ENCODE results near the gene EPB41L2.

EPB41L2 gene

DNA sequence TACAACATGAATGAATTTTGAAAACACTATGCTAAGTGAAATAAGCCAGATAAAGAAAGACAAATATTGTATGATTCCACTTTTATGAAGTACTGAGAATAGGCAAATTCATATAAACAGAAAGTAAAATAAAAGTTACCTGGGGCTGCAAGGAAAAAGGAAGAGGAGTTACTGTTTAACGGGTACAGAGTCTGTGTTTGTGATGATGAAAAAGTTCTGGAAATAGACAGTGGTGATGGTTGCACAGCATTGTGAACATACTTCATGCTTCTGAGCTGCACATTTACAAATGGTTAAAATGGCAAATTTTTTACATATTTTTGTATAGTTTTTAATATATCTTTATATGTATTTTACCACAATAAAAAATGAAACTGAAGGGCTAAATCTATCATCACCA, 29.4 kb downstream of the EPB41L2 start:
- H3K27me3 ChIP-seq (ENCODE audit: control insufficient read depth, insufficient read depth, low read length), result no peaks in the 10 kb centered on the region
- H3K4me2 ChIP-seq (ENCODE audit: low read length), result no peak overlapping the region
- no peaks in the 10 kb centered on the region for H3K9me3 ChIP-seq (replicated peaks; ENCODE audit: low read length)
- H3K9ac ChIP-seq (ENCODE audit: low read depth, low read length), result no peak overlapping the region
- peaks cover 18% of the 10 kb centered on the region for H3K4me1 ChIP-seq (ENCODE audit: control insufficient read depth, insufficient read depth, low read length)
- H3K36me3 ChIP-seq (ENCODE audit: insufficient read depth, low read length), result no peaks in the 10 kb centered on the region
- H3K4me3 ChIP-seq (ENCODE audit: low read length), result no peak overlapping the region

DNA sequence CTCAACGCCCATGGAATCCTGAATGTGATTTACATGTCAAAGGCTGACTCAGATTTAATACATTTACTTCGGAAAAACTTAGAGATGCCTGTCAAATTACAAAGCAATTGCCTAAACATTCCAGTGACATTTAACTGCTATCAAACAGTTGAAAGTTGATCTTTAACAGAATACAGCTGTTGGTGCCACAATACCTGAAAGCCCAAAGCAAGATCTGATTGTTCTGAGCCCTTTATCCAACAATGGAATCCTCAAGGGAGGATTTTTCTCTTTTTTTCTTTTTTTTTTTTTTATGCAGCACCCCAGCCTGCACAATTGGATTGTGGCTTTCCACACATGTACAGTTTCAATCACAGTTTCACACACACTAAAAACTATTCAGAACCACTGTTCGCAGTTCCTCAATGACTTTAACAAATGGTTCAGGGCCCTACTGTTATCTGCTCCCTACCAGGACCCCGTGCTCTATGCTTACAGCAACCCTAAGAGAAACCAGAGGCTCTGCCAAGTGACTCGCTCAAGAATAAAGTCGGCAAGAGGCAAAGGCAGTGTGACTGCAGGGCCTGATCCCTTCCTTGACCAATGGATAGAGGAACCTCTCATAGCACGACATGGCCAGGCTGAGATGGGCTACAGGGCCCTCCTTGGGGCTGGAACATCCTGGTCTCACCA, 33.3 kb downstream of the EPB41L2 start:
- Histone ChIP-seq H3K9ac (ENCODE audit: low read depth, low read length) (no peak overlapping the region), H3K9me3 (replicated peaks; ENCODE audit: low read length) (no peaks in the 10 kb centered on the region), H3K27me3 (ENCODE audit: control insufficient read depth, insufficient read depth, low read length) (no peaks in the 10 kb centered on the region), H3K4me1 (ENCODE audit: control insufficient read depth, insufficient read depth, low read length) (peaks cover 10% of the 10 kb centered on the region), H3K36me3 (ENCODE audit: insufficient read depth, low read length) (no peaks in the 10 kb centered on the region), H3K4me3 (ENCODE audit: low read length) (peak overlapping the region; percentile 18), H3K4me2 (ENCODE audit: low read length) (peak overlapping the region; percentile 62)

DNA sequence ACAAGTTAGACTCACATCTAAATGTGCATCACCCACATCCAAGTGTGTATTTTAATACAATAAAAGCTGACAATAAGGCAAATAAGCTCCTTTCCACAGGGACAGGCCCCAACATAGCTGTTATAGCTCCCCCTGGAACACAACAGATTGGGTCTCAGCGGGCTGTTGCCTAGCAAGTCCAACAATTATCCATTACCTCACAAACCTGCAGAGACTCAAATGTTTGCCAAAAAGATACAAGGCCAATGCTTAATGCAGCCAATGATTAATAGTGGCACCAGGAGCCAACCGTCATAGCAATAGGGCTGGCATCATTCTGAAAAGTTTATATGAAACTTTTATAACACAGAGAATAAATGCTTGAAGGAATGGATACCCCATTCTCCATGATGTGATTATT, 35.7 kb downstream of the EPB41L2 start:
- H3K4me1 ChIP-seq (ENCODE audit: control insufficient read depth, insufficient read depth, low read length), result peaks cover 18% of the 10 kb centered on the region
- H3K4me2 ChIP-seq (ENCODE audit: low read length), result no peak overlapping the region
- H3K9ac ChIP-seq (ENCODE audit: low read depth, low read length), result no peak overlapping the region
- H3K27me3 ChIP-seq (ENCODE audit: control insufficient read depth, insufficient read depth, low read length), result no peaks in the 10 kb centered on the region
- no peak overlapping the region for H3K4me3 ChIP-seq (ENCODE audit: low read length)
- H3K36me3 ChIP-seq (ENCODE audit: insufficient read depth, low read length), result no peaks in the 10 kb centered on the region
- H3K9me3 ChIP-seq (replicated peaks; ENCODE audit: low read length), result no peaks in the 10 kb centered on the region

DNA sequence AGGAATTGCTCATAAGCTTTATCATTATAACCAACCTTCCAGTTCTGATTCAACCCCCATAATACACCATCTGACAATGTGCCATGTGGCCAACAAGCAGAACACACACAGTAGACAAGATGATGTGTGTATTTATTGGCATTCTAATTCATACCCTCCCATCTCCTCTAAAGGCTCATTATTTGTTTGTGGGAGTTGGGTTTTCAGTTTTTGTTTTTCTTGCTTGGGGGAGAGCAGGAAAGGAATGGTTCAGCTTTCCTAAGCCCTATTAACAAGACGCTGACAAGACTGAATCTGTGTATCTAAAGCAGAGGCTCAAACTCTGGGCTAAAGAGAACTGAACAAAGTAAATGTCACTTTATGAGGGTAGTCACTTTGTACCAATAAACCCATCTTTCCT, 36.8 kb downstream of the EPB41L2 start:
- no peaks in the 10 kb centered on the region for H3K9me3 ChIP-seq (replicated peaks; ENCODE audit: low read length)
- H3K9ac ChIP-seq (ENCODE audit: low read depth, low read length), result no peak overlapping the region
- H3K4me1 ChIP-seq (ENCODE audit: control insufficient read depth, insufficient read depth, low read length), result peaks cover 18% of the 10 kb centered on the region
- H3K4me3 ChIP-seq (ENCODE audit: low read length), result no peak overlapping the region
- no peaks in the 10 kb centered on the region for H3K36me3 ChIP-seq (ENCODE audit: insufficient read depth, low read length)
- H3K27me3 ChIP-seq (ENCODE audit: control insufficient read depth, insufficient read depth, low read length), result no peaks in the 10 kb centered on the region
- no peak overlapping the region for H3K4me2 ChIP-seq (ENCODE audit: low read length)

DNA sequence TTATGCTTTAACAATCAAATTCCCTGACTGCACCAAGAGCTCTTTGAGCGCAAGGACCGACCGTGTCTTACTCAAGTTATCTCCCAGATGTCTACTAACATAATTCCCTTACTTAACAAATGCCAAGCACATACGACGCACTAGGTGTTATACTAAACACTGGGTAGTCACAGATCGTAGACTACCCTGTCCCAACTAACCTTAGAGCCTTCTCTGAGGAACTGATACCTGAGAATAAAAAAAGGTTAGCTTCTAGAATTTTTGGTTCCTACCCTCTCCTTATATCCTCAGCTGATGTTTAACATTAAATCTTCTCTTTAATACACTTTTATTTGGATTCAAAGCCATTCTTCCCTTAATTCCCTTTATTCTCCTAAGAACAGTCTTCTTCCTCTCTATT, 38.5 kb downstream of the EPB41L2 start:
- H3K36me3 ChIP-seq (ENCODE audit: insufficient read depth, low read length), result no peaks in the 10 kb centered on the region
- no peak overlapping the region for H3K9ac ChIP-seq (ENCODE audit: low read depth, low read length)
- no peaks in the 10 kb centered on the region for H3K9me3 ChIP-seq (replicated peaks; ENCODE audit: low read length)
- H3K4me3 ChIP-seq (ENCODE audit: low read length), result no peak overlapping the region
- H3K4me2 ChIP-seq (ENCODE audit: low read length), result no peak overlapping the region
- H3K4me1 ChIP-seq (ENCODE audit: control insufficient read depth, insufficient read depth, low read length), result peaks cover 8% of the 10 kb centered on the region
- H3K27me3 ChIP-seq (ENCODE audit: control insufficient read depth, insufficient read depth, low read length), result no peaks in the 10 kb centered on the region

DNA sequence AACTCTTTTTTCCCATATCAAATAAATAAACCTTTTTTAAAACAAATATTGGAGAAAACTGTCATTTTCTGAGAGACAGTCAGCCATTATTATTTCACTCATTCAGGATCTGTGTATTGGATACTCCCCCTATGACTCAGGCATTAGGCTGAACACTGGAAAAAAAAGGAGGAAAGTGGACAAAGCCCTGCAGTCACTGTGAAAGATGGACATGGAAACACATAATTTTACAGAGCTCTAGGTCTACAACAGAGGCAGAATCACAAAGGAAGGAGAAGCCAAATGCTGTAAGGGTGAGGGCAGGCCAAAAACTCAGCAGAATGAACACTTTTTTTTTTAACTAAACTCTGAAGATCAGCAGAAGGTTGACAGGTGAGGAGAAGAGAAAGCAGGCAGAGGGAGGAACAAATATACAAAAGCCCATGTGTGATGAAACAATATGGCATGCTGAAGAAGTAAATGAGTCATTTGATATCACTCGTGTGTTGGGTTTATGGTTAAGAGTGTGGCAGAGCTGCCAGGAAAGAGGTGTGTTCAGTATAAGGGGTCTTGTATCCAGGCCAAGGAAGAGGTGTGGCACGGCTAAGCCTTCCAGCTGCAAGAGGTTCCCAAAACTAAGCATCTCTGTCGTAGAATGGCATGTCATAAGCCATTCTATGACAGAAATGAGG, 39.1 kb downstream of the EPB41L2 start:
- Histone ChIP-seq H3K27me3 (ENCODE audit: control insufficient read depth, insufficient read depth, low read length) (no peaks in the 10 kb centered on the region), H3K9me3 (replicated peaks; ENCODE audit: low read length) (no peaks in the 10 kb centered on the region), H3K4me1 (ENCODE audit: control insufficient read depth, insufficient read depth, low read length) (peaks cover 7% of the 10 kb centered on the region), H3K9ac (ENCODE audit: low read depth, low read length) (no peak overlapping the region), H3K4me2 (ENCODE audit: low read length) (peak overlapping the region; percentile 58), H3K4me3 (ENCODE audit: low read length) (no peak overlapping the region), H3K36me3 (ENCODE audit: insufficient read depth, low read length) (no peaks in the 10 kb centered on the region)

- Histone ChIP-seq H3K36me3 (ENCODE audit: insufficient read depth, low read length) (no peaks in the 10 kb centered on the region), H3K9ac (ENCODE audit: low read depth, low read length) (no peak overlapping the region), H3K4me2 (ENCODE audit: low read length) (no peak overlapping the region), H3K9me3 (replicated peaks; ENCODE audit: low read length) (no peaks in the 10 kb centered on the region), H3K4me3 (ENCODE audit: low read length) (no peak overlapping the region), H3K27me3 (ENCODE audit: control insufficient read depth, insufficient read depth, low read length) (no peaks in the 10 kb centered on the region), H3K4me1 (ENCODE audit: control insufficient read depth, insufficient read depth, low read length) (peaks cover 7% of the 10 kb centered on the region)
These were observed 40.4 kb downstream of the EPB41L2 start for GRCh38 chr6:131022691-131023090.

DNA sequence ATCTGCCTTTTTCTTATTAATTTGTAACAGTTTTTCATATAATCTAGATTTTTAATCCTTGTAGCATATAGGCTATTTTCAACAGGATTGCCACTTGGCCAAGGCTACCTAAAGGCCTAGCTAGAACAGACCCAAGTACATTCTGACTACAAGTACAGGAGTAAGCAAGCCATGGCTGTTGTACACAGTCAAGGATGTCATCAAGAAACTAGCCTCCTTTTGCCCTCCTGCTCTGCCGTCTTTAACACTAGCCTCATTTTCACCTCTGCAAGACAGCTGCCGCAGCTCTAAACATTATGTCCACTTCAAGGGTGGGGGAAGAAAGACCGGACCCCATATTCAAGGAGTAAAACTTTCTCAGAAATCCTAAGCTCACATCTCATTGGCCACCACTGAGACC, 45.1 kb downstream of the EPB41L2 start:
- Histone ChIP-seq H3K9ac (ENCODE audit: low read depth, low read length) (no peak overlapping the region), H3K9me3 (replicated peaks; ENCODE audit: low read length) (no peaks in the 10 kb centered on the region), H3K4me2 (ENCODE audit: low read length) (no peak overlapping the region), H3K36me3 (ENCODE audit: insufficient read depth, low read length) (no peaks in the 10 kb centered on the region), H3K27me3 (ENCODE audit: control insufficient read depth, insufficient read depth, low read length) (no peaks in the 10 kb centered on the region), H3K4me3 (ENCODE audit: low read length) (no peak overlapping the region), H3K4me1 (ENCODE audit: control insufficient read depth, insufficient read depth, low read length) (peaks cover 34% of the 10 kb centered on the region)

DNA sequence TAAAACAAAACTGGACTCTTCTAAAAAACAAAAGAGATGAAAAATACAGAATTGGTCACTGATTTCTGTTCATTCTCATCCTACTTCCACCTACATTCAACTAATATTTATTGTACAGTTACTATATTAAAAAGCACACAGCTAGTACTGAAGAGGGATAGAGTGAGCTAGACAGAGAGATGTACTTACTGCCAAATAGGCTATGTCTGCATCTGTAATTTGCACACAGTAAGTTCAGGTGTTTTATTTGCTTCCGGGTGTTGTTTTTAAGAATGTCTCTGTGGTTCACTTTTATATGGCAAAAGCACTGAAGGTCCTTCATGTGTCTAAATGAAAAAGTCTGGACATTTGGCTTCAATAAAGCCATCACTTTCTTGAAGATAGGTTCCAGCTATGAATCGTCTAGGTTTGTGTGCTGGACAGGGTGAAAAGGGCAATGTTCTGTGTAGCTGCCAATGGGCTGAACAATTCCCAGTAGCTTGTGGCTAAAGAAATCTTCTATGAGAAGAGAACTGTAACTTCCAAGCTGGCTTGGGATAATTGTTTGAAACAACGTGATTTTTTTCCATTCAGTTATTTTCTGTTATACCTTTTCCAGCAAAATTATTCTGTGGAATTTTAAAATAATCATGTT, 47.3 kb downstream of the EPB41L2 start:
- no peaks in the 10 kb centered on the region for H3K9me3 ChIP-seq (replicated peaks; ENCODE audit: low read length)
- H3K9ac ChIP-seq (ENCODE audit: low read depth, low read length), result no peak overlapping the region
- H3K36me3 ChIP-seq (ENCODE audit: insufficient read depth, low read length), result no peaks in the 10 kb centered on the region
- H3K4me3 ChIP-seq (ENCODE audit: low read length), result no peak overlapping the region
- no peaks in the 10 kb centered on the region for H3K27me3 ChIP-seq (ENCODE audit: control insufficient read depth, insufficient read depth, low read length)
- H3K4me1 ChIP-seq (ENCODE audit: control insufficient read depth, insufficient read depth, low read length), result peaks cover 36% of the 10 kb centered on the region
- peak overlapping the region; percentile 9 for H3K4me2 ChIP-seq (ENCODE audit: low read length)

DNA sequence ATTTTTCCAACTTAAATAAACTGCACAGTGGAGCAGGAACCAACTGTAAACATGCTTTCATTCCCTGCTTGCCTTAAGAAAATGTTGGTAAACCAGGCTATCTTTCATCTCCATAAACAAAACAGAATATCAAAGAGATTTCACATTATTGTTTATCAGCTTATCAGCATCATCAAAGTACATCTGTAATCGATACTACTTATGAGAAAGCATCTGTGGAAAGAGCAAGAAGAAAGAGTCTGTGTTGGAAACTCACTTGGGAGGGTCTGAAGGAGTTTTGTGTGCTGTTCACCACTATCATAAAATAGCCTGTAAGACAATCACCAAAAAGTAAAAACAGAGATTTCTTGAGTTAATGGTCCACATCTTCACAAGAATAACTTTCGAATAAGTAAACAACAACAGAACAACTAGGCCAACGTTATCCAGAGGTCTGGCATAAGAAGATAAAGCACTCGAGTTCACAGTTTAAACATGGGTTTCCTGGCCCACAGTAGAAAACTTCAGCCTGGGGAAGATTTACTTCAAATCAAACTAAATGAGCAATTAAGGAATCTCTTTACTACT, 47.9 kb downstream of the EPB41L2 start:
- Histone ChIP-seq H3K36me3 (ENCODE audit: insufficient read depth, low read length) (no peaks in the 10 kb centered on the region), H3K4me1 (ENCODE audit: control insufficient read depth, insufficient read depth, low read length) (peaks cover 36% of the 10 kb centered on the region), H3K4me3 (ENCODE audit: low read length) (no peak overlapping the region), H3K9ac (ENCODE audit: low read depth, low read length) (no peak overlapping the region), H3K4me2 (ENCODE audit: low read length) (no peak overlapping the region), H3K9me3 (replicated peaks; ENCODE audit: low read length) (no peaks in the 10 kb centered on the region), H3K27me3 (ENCODE audit: control insufficient read depth, insufficient read depth, low read length) (no peaks in the 10 kb centered on the region)

DNA sequence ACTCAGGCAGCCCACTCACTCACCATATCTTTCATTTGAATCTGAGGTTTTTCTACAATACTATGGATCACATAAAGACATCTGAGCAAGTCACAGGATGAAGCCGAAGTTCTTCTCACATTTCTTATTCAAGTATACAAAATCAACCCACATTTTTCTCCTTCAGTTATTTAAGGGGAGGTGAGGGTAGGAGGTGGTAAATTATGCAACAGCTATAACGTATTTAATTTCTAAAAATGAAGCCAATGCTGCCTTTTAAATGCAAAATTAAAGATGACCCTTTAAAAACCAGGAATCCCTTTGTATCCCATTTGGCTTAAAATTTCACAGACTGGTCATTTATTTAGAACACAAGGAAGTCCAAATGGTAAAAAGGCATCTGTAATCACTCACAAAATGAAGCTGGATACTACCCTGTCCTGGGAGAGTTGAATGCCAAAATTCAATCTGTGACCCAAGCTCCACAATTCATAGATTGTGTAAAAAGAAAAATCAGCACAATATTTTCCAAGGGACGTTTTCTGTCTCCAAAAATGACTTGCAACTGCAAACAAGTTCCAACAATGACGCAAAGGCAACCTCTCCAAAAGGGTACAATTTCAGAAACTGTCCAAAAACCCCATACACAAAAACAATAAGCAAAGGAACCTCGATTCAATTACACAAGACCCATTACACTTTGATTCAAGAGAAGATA, 48.8 kb downstream of the EPB41L2 start:
- Histone ChIP-seq H3K4me3 (ENCODE audit: low read length) (peak overlapping the region; percentile 21), H3K9ac (ENCODE audit: low read depth, low read length) (peak overlapping the region; percentile 2), H3K4me1 (ENCODE audit: control insufficient read depth, insufficient read depth, low read length) (peaks cover 36% of the 10 kb centered on the region), H3K9me3 (replicated peaks; ENCODE audit: low read length) (no peaks in the 10 kb centered on the region), H3K27me3 (ENCODE audit: control insufficient read depth, insufficient read depth, low read length) (no peaks in the 10 kb centered on the region), H3K4me2 (ENCODE audit: low read length) (peak overlapping the region; percentile 61), H3K36me3 (ENCODE audit: insufficient read depth, low read length) (no peaks in the 10 kb centered on the region)

All from skeletal muscle satellite cell (primary cell).